Stimulated activated CD4-positive, alpha-beta T cell treated with anti-CD3 and anti-CD28 coated beads, Interleukin-12 subunit alpha, Interleukin-12 subunit beta, amount 100 ng/mL, for 48 hours (primary cell): ENCODE results near the gene KCNJ12.
"Not testable (repeated sequence)": the region's sequence is repeated elsewhere in the genome, so short reads cannot be mapped to it uniquely, and the experiment has no call there.

Experiments used
- DNase-seq, 3 donors: peaks; one replicate each; pipeline ENCODE4 v3.0.0-alpha.2; 2020; ENCODE audit warnings: low read depth in 2 of 3, low spot score in 1 of 3

Gene KCNJ12

DNA sequence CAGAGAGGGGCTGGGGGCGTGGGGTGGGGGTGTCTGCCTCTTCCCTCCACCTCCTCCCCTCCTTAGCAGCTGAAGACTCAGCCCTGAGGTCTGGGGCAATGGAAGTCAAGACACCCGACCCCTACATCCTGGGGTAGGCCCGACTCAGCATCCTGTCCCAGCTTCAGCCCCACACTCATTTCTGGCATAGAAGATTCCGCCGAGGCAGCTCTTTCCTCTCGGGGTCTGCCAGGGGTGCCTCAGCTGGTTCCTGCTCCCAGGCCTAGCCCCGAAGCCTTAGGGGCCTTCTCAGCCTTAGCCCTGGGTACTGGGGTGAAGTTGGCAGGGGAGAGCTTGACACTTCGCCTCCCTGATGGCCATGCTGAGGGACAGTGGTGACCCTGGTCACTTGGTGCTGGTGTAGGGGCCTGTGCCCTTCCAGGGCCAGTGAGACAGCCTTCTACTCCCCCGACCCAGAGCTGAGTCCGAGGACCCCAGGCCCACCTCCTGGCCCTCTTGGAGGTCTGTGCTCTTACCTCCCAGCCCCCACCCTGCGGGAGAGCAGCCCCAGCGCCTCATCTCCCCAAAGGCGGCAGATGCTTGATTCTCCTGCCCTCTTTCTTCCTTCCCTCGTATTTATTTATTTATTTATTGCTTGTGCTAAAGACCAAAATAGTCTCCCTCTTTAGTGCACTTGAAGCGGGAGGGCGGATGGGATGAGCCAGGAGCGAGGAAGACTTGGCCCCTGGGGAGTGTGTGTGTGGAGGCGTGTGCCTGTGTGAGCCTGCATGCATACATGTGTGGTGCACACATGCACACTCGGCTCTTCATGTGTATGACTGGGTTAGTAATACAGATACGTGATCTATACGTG, 42.5 kb downstream of the KCNJ12 start:
- no peak for DNase-seq

DNA sequence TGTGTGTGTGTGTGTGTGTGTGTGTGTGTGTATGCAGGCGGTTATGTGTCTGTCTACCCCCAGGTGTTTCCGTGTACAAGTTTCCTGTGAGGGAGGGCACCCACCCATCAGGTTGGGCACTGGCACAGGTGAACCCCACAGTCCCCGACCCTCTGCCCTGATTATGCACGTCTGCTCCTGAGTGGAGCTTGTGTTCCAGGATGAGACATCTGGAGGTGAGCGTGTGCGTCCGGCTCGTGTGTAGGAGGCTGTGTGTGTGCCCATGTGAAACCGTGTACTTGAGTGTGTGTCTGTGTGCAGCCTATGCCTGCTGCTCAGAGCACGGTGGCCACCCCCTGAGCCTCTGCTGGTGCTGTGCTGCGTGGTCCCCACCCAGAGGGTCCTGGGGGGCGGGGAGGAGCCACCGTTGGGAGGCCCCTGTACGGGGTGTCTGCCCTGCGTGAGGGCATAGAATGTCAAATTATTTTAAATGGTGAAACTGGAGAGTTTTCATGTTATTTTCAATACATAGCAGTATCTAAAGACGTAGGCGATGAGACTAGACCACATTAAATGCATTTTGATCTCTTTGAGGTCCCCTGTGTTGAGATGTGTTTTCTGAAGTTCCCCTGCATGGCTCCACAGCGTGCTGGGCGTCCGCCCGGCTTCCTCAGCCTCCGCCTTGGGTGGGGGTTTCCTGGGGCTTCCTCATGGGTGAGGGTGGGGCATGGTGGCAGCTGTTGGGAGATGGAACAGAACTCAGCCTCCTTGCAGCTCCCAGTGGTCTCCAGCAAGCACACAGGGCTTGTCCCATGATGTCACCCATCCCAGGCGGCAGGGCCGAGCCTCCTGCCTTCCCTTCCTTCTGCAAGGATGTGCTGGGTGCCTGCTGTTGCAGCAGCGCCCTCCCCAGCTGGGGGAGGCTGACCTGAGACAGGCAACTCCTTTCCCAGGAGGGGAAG, 43.4 kb downstream of the KCNJ12 start:
- DNase-seq: no peak

DNA sequence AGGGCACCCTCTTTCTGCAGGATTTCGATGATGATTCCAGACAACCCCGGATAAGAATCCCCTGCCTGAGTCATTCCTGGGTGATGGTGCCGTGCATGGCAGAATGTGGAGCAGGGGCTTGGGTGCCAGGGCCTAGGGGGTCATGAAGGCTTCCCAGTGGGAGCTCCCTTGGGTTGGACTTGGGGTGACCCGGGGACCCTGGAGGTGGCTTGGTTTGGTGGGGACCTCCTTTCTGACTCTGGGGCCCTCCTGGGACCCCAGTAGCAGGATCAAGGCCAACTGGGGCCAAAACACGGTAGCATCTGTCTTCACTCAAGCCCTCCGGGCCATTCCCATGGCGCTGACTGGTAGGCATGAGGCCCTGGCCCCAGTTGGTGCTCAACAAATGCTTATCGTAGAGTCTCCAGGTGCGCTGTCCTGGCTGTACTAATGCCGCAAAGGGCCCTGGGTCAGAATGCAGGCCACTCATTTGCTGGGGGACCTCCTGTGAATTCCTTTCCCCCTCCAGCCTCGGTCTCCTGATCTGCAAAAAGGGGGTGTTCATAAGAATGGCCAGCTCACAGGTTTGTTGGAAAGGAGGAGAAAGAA, 44.4 kb downstream of the KCNJ12 start:
- not testable (repeated sequence) for DNase-seq

DNA sequence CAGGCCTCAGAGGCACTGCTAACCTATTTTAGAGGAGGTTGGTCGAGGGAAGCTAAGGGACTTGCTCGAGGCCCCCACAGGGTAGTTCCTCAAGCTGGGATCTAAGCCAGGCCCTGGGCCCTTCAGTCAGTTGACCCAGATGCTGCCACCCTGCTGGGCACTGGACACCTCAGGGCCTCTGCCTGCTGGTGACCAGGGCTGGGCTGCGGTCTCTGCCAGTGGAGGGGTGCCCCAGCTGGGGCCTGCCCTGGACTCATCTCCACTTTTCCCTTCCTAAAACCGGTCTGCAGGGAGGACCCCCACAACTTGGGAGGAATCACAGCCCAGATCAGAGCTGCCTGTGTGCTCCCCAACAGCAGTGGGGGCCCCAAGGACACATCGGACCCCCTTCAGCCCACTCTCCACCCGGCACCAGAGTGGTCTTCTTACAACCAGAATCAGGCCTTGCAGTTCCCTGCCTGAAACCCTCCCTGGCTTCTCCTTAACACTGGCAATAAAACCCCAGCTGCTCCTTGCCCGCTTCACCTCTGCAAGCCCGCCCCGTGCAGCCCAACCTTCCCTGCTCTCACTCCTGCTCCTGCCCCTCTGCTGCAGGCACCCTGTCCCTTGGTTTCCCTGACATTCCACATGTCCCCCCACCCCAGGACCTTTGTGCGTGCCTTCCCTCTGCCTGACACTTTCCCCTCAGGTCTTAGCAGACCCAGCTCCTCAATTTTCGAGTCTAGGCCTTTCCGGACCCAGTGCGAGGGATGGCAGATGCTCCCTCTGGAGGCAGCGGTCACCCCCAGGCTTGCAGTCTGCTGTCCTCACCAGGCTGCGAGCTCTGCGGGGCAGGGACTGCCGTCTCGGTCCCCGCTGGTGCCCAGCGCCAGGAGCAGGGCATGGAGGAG, 45.5 kb downstream of the KCNJ12 start:
- DNase-seq: not testable (repeated sequence)

DNA sequence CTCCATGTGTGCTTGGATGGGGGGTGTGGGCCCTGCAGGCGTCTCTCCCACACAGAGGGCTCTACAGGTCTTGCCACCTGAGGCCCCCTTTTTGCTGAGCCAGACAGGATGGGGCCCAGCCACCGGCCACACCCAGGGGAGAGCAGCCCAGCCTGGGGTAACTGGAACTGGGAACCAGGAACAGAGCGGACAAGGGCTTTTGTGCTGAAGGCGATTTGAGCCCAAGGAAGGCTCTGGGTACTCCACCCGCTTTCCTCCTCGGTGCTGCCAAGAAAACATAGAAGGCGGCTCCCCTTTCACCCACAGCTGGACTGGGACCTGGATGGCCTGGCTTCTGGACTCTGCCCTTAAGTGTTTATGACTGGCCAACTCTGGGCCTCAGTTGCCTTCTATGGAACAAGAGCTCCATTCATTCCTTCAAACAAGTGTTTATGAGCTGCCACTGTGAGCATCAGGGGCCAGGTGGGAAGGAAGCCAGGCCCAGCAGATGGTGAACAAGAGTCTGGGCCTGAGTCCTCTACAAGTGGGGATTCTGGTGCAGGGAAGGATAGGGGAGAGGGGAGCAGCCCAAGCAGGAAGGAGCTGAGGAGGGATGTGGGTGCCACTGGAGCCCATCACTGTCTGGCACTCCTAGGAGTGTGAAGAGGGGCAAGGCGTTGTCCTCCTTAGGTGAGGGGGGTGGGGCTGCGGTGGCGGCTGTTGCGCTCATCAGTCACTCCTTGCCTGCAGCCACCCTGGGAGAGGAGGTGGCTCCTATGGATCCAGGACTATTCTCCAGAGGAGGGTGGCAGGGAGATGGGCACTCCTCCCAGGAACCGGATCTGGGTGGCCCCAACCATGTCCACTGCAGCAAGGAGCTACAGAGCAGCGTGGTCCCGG, 46.4 kb downstream of the KCNJ12 start:
- not testable (repeated sequence) for DNase-seq

DNA sequence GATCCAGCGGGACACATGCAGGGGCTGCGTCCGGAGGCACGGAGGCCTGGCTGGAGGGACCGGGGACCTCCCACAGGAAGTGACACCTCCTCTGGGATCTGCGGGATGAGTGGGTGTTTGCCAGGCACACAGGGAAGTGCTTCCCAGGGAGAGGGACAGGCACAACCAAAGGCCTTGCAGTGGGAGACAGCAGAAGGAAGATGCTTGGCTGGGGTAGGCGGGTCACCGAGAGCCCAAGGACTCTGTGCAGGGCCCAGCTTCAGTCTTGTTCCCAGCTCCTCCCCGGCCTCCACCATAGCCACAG, 47.0 kb downstream of the KCNJ12 start:
- DNase-seq: not testable (repeated sequence)

DNA sequence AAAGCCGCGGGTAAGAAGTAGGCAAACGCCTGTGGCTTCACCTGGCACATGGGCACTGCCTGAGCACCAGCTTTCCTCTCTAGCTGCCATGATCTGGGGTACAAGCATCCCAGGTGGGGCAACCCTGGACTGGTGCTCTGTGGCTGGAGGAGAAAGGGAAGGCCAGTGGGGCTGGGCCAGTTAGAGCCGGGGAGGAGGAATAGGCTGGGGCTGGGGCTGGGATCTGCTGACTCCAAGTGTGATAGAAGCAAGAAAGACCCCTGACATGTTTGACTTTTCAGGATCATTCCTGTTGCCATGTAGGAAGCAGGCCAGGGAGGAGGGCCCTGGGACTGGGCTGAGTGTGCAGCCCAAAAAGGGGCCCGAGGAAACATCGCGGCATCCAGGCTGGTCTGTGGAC, 48.5 kb downstream of the KCNJ12 start:
- not testable (repeated sequence) for DNase-seq

DNA sequence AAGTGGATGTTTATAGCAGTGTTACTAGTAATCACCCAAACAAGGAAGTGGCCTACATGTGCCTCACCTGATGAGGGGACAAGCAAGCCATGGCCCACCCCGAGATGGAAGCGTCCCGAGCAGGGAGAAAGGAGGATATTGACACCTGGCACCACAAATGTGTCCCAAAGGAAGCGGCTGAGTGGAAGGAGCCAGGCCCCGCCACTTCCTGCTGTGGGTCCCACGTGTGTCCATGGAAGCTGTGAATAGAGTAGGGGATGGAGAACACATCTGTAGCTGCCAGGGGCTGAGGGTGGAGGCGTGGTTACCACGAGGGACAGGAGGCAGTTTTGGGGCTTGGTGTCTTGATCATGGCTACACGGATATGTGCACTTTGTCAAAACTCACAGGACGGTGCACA, 49.2 kb downstream of the KCNJ12 start:
- no peak for DNase-seq

DNA sequence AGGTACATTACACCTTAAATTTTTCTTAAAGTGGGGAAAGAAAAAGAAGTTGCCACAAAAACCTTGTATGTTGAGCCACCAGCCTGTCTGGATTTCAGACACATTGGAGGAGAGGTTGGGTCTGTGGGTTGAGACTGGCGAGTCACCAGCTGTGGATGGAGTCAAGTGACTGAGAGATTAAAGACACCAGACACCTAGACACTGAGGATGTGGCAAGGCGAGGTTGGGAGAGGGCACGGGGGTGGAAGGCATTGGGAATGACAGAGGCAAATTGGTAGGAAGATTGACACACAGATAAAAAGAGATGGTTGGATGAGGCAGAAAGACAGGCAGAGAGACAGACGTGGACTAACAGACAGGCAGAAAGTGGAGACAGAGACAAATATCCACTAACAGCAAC, 49.6 kb downstream of the KCNJ12 start:
- DNase-seq: no peak

DNA sequence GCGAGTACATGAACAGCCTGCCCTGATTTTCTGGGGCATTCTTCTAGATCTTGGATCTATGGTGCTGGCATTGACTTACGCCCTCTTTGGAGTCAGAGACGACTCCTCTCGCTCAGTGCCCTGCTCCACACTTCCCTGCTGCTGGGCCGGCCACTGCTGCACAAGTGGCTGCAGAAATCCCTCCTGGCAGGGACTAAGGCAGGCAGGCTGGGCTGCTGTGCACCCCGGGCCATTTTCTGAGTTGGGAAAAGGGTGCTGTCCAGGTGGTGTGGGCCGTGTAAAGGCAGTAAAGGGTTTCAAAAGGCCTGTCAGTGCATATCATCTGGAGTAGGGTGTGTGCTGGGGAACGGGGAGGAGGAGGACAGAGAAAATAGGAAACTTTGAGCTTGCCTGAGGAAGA, 50.1 kb downstream of the KCNJ12 start:
- DNase-seq: not testable (repeated sequence)

DNA sequence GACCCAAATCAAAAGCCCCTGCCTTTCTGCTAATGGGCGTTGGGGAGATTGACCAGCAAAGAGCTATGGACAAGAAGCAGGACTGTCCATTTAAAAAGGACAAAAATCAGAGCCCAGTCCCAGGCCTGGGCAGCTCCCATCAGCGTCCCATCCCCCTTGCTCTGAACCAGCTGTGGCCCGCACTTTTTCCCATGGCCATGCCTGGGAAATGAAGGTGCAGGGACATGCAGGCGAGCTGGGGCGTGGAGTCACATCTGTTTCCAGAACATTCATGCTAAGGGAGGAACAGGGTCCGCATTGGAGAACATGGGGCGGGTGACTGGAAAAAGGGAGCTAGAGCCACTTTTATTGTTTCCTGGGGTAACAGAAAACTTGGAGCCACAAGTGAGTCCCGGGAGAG, 50.7 kb downstream of the KCNJ12 start:
- not testable (repeated sequence) for DNase-seq

DNA sequence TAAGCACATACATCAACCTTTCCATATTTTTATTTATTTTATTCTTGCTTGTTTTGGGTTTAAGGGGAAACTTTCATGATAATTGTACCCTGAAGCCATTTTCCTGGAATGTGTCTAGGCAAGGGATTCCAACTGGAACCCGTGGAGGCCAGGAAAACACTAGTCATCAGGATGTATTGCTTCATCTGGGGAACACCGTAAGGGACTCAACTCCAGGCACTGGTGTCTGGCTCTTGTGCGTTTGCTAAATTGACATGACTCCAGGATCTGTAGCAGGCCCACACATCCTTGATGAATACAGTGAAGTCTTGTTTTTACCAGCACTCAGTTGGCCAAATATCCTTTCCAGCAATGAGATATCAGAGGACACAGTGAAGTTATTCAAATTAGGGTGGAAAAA, 51.6 kb downstream of the KCNJ12 start:
- not testable (repeated sequence) for DNase-seq

DNA sequence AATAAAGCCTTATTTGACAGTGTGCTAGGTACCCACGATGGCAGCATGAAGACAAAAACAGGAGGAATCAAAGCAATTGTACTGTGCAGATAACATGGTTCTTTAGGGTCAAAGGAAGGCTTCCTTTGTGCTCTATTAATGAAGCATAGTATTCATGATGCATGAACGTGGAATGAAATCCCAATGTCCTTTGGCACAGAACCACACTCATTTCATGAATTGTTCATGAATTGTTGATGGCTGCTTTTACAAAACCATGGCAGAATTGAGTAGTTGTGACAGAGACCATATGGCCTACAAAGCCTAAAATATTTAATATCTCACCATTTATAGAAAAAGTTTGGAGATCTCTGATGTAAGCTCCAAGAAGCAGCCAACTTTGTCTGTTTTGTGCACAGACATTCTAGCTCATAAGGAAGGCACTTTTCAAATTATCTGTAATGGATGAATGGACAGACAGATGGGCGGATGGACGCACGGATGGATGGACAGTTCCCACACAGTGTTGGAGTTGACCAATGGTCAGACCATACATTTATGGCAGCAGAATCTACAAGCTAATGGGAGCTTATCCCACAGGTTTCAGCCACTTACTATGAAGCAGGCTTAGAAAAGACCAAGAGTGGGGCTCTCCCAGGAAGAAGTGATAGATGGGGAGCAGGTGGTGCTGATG, 52.7 kb downstream of the KCNJ12 start:
- not testable (repeated sequence) for DNase-seq

DNA sequence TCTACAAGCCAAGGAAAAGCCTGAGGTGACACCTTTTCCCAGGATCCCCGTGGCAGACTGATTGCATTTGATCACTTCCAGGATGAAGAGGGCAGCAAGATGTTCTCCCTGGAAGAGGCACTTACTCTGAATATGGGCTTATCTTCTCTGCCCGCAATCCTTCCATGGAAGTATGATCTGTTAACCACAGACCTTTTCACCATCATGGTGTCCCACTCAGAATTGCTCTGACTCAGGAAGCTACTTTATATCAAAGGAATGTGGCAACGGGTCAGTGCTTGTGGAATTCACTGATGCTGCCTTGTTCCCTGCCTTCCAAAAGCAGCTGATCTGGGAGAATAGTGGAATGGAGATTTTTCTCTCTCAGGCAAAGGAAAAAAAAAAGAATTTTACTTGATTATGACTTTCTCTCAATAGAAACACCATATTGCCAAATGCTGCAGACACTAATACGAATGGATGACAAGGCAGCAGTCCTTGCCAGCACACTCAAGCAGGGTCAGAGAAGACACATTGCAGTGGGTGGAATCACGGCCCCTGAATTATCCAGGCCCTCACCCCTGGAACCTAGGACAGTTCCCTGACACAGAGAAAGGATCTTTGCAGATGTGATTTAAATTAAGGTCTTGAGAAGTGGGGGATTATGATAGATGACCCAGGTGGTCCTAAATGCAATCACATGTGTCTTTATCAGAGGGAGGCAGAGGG, 53.9 kb downstream of the KCNJ12 start:
- DNase-seq: not testable (repeated sequence)

DNA sequence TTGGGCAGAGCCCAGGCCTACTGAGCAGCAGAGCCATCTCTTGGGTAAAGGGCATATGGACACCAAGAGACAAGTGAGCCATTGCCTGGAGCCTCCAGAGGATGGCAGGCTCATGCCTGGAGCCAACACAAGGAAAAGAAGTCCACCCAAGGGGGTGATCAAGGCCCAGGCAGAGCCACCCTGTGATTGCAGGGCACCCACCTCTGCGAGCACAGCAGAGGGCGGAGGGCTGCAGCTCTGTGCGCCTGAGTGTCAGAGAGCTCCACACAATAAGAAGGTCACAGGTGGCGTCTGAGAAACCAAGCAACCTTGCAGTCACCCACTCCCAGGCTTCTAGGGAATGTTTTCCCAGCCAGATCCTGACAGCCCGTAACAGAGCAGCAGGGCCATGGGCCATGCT, 57.8 kb downstream of the KCNJ12 start:
- not testable (repeated sequence) for DNase-seq

DNA sequence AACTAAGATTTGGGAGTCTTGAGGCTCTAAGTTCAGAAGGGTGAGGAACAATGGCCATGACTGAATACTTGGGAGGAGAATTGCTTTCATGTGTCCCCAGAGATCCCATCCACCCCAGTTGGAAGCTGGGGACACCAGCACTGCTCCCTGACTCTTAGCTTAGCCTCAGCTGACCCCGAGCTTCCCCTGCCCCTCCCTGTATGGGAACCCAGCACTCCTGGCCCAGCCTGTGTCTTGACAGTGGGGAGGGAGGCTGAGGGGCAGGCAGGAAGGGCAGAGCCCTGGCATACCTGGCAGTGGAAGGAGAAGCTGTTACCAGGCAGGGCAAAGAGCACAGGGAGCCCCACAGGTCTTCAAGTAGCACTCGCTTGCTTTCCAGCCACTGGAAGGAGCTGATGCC, 58.8 kb downstream of the KCNJ12 start:
- not testable (repeated sequence) for DNase-seq

DNA sequence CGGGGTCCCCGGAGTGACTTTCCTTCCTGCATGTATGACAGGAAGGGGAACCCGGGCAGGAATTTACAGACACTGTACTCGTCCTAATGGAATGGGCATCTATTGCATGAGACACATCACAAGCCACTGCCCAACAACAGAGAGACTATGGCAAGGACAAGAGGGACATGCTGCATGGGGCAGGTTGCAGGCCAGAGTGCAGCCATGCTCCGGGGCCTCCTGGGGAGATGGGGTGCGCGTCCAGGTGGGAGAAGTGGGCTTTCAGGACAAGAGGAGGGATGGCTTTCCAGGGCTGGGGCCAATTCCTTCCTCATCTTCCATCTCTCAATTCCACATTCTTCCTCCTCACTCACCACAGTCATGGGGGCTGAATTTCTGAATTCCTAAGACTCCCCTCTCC, 60.3 kb downstream of the KCNJ12 start:
- not testable (repeated sequence) for DNase-seq
